ACC112 (cell line): ENCODE results near the gene TLX2.

Experiments
- H2AFZ ChIP-seq: fragments of 200-600 bp; sonication (generic); one replicate; pipeline ENCODE4 v1.6.0; 2017; ENCODE audit warnings: antibody characterized with exemption, low read length; ENCODE audit not compliant: unreplicated experiment
- H3K27ac ChIP-seq: fragments of 200-600 bp; sonication (generic); 2 replicates; pipeline ENCODE4 v1.5.1; 2014; ENCODE audit warnings: low read depth, mild to moderate bottlenecking, antibody characterized with exemption, low read length, moderate library complexity
- H3K27me3 ChIP-seq: fragments of 200-600 bp; sonication (generic); 2 replicates; pipeline ENCODE4 v1.6.1; 2014; ENCODE audit warnings: mild to moderate bottlenecking, antibody characterized with exemption, low read length, moderate library complexity, mixed read lengths; ENCODE audit not compliant: insufficient read depth
- H3K36me3 ChIP-seq: fragments of 200-600 bp; sonication (generic); 2 replicates; pipeline ENCODE4 v1.6.1; 2016; ENCODE audit warnings: mild to moderate bottlenecking, antibody characterized with exemption, low read length, moderate library complexity, mixed read lengths; ENCODE audit not compliant: insufficient read depth
- H3K4me1 ChIP-seq: fragments of 200-600 bp; sonication (generic); one replicate; pipeline ENCODE4 v1.6.1; 2016; ENCODE audit warnings: low read length, mixed read lengths; ENCODE audit not compliant: insufficient read depth, unreplicated experiment, control insufficient read depth
- H3K4me3 ChIP-seq: fragments of 200-600 bp; sonication (generic); 2 replicates; pipeline ENCODE4 v1.5.1; 2014; ENCODE audit warnings: mild to moderate bottlenecking, low read depth, low read length
- H3K79me2 ChIP-seq: fragments of 200-600 bp; sonication (generic); one replicate; pipeline ENCODE4 v1.6.0; 2016; ENCODE audit warnings: low read length; ENCODE audit not compliant: control insufficient read depth, unreplicated experiment, insufficient read depth

The TLX2 gene

DNA sequence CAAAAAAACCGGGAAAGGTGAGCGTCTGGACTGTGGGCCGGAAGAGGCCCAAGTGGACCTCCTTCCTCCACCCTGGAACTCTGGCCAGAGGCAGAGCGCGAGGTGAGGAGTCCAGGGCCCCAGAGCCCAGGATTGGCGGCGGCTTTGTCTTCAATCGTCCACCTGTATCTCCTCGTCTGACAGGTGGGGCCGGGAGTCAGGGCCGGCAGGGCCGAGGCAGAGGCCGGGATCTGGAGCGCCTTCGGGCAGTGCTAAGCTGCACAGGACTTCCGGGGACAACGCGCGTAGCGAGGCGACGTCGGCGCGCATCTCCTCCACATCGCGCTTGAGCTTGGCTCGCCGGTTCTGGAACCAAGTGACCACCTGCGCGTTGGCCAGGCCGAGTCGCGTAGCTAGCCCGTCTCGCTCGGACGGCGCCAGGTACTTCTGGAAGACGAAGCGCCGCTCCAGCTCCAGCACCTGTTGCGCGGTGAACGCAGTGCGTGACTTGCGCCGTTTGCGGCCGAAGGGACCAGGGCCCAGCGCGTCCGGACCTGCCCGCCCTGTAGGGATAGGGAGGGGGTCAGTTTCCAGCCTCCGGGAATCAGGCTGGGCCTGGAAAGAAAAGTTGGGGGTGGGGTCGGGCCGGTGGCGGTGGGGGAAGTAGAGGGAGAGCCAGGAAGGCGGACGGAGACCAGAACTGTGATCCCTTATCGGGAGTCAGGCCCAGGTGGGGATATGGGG is 16.3 kb upstream of the TLX2 start:
- Histone ChIP-seq H3K27me3 (no peaks in the 10 kb centered on the region), H3K4me3 (peak overlapping the region; percentile 81), H3K27ac (no peak overlapping the region), H3K36me3 (no peaks in the 10 kb centered on the region), H3K4me1 (peaks cover 23% of the 10 kb centered on the region), H2AFZ (no peak overlapping the region), H3K79me2 (peaks cover 3% of the 10 kb centered on the region)

DNA sequence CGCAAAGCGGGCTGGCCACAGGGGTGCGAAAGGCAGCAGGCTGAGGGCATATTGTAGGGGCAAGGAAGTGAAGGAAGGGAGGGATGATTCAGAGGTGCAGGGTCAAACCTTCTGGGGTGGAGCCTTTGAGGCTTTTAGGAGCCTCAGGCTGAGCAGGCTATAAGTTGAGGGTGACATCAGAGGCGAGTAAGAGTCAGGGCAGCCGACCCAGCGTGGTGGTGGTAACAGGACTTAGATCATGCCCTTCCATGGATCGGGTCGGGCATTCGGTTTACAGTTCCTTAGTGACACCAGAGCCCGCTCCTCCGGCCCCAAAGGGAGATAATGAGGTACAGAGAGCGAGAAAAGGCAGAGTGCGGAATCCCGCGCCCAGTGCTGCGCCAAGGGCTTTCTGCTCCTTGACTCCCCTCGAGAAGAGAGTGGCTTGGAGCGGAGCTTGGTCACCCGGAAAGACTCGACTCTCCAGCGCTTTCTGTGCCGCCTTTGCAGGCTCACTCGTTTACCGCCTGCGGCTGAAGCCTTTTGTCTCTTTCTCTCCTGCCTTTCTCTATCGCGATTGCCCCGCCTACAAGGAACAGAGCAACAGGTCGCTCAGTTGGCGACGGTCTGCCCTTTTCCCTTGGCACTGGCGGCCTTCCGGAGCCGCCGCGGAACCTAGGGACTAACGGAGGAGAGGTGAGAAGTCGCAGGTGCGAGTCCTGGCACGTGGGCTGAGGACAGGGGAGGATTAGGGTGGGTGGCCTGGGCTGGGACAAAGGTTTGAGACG is 15.6 kb upstream of the TLX2 start:
- peaks cover 16% of the 10 kb centered on the region for H3K4me1 ChIP-seq
- peak overlapping the region; percentile 81 for H3K4me3 ChIP-seq
- H3K27ac ChIP-seq: no peak overlapping the region
- no peaks in the 10 kb centered on the region for H3K27me3 ChIP-seq
- H3K79me2 ChIP-seq: peaks cover 8% of the 10 kb centered on the region
- H2AFZ ChIP-seq: peak overlapping the region; percentile 42
- no peaks in the 10 kb centered on the region for H3K36me3 ChIP-seq

DNA sequence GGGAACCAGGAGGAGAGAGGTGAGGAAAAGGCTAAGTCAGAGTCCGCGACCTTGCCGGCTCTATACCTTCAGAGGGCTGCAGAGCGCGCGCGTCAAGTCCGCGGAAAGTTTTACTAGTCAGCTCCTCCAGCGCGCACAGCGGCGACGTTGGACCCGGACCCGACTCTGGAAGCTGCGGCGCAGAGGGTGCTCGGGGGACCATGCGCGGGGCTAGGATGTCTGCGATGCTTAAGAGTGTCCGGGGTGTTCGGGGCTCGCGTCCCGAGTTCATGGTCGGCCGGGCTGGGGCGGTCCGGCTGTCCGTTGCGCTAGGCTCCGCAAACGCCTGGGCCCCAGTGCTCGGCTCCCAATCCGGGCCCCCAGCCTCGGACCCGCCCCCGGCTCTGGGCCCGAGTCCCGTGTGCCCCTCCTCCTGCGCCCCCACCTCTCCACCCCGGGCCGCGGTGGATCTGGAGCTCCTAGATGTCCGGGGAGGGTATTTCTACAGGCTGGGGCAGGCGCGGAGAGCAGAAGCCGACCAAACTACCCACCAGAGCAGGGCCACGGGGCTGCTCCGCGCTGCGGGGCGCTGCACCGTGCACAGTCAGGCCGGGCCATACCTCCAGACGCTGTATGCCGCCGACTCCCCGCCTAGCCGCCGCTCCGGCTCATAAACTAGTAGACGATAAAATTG is 14.8 kb upstream of the TLX2 start, which contains the start of gene LBX2:
TSS of gene LBX2 (minus strand) at position 337 of the 673 bp plus-strand sequence. CDS start at position 271, 66 bp downstream.
- peak within 1 kb of the TSS; percentile 42 for H2AFZ ChIP-seq
- H3K4me3 ChIP-seq: peak within 1 kb of the TSS; percentile 81
- H3K4me1 ChIP-seq: peaks cover 19% of the 10 kb centered on the region
- H3K36me3 ChIP-seq: no peaks in the 10 kb centered on the region
- H3K79me2 ChIP-seq: peaks cover 15% of the 10 kb centered on the region
- H3K27ac ChIP-seq: no peak within 1 kb of the TSS
- H3K27me3 ChIP-seq: no peaks in the 10 kb centered on the region

DNA sequence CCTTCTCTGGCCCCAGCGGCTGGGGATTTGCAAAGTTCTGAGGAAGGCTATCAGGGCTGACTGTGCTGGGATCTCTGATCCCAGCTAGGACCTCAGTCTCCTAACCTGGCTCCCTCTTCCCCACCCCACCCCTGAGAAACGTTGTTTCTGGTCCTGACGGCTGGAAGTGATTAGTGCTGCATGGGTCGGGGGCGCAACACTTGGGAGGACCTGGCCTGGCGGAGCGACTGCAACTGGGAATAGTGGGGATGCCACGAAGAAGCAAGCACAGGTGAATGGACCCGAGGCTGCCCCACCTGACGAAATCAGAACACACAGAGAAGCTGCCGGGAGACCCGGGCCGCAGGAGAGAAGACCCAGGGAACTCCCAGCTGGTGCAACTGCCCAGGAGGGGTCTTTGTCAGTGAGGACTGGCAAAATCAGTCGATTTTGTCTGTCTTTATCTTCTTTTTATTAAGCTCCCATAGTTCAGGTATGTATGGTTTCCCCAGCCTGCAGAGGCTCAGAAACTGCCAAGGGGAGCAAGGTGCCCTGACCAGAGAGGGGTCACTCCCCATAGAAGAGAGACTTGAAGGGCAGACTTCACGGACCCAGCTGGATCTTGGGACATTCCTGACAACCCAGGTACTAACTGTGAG is 14.2 kb upstream of the TLX2 start:
- Histone ChIP-seq H3K4me3 (peak overlapping the region; percentile 81), H3K36me3 (no peaks in the 10 kb centered on the region), H2AFZ (no peak overlapping the region), H3K79me2 (peaks cover 21% of the 10 kb centered on the region), H3K4me1 (peaks cover 26% of the 10 kb centered on the region), H3K27me3 (no peaks in the 10 kb centered on the region), H3K27ac (no peak overlapping the region)

DNA sequence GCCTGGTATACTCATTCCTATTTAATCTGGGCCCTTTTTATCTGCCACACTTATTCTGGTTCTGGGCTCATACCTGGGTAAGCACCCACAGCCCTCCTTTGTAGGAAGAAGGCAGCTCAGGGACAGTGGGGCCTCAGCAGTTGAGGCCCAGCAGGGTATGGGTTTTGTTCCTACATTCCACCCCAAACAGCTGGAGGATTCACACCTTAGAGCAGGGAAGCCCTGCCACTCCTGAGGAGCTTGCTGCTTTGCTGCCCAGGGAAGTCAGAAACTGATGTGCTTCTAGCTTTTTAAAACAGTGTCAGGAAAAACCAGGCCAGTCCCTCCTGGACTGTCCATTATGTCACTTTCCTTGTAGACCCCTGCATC is 13.7 kb upstream of the TLX2 start:
- H3K27ac ChIP-seq: no peak overlapping the region
- H3K4me3 ChIP-seq: no peak overlapping the region
- H3K36me3 ChIP-seq: no peaks in the 10 kb centered on the region
- H3K4me1 ChIP-seq: peaks cover 31% of the 10 kb centered on the region
- no peak overlapping the region for H2AFZ ChIP-seq
- H3K79me2 ChIP-seq: peaks cover 26% of the 10 kb centered on the region
- no peaks in the 10 kb centered on the region for H3K27me3 ChIP-seq

GRCh38 chr2:74501335-74502071 is 12.7 kb upstream of the TLX2 start:
- Histone ChIP-seq H3K36me3 (no peaks in the 10 kb centered on the region), H3K79me2 (peaks cover 32% of the 10 kb centered on the region), H3K4me1 (peaks cover 36% of the 10 kb centered on the region), H3K27me3 (no peaks in the 10 kb centered on the region), H3K27ac (no peak overlapping the region), H2AFZ (no peak overlapping the region), H3K4me3 (peak overlapping the region; percentile 76)

GRCh38 chr2:74502147-74502719 is 12.0 kb upstream of the TLX2 start:
- Histone ChIP-seq H3K4me3 (peak overlapping the region; percentile 76), H2AFZ (peak overlapping the region; percentile 57), H3K27ac (no peak overlapping the region), H3K27me3 (no peaks in the 10 kb centered on the region), H3K4me1 (peaks cover 41% of the 10 kb centered on the region), H3K36me3 (no peaks in the 10 kb centered on the region), H3K79me2 (peaks cover 32% of the 10 kb centered on the region)

- H3K27ac ChIP-seq: peak overlapping the region; percentile 82
- no peaks in the 10 kb centered on the region for H3K36me3 ChIP-seq
- H2AFZ ChIP-seq: peak overlapping the region; percentile 57
- H3K4me3 ChIP-seq: peak overlapping the region; percentile 76
- H3K27me3 ChIP-seq: no peaks in the 10 kb centered on the region
- peaks cover 39% of the 10 kb centered on the region for H3K4me1 ChIP-seq
- peaks cover 32% of the 10 kb centered on the region for H3K79me2 ChIP-seq
Observed at GRCh38 chr2:74502720-74503505, 11.3 kb upstream of the TLX2 start.
